ENCODE data around the gene LRPAP1.
"Not testable (repeated sequence)": the region's sequence is repeated elsewhere in the genome, so short reads cannot be mapped to it uniquely, and the experiment has no call there.

DNA sequence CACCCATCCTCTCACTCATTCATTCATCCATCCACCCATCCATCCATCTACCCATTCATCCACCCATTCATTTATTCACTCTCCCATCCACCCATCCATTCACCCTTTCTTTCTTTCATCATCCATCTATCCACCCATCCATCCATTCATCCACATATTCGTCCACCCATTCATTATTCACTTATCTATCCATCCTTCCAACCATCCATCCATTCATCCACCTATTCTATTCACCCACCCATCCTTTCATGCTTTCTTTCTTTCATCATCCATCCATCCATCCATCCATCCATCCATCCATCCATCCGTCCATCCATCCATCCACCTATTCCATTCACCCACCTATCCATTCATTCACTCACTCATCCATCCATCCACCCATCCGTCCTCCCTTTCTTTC is 45.8 kb upstream of the LRPAP1 start:
- TF ChIP-seq, protein P1, sequence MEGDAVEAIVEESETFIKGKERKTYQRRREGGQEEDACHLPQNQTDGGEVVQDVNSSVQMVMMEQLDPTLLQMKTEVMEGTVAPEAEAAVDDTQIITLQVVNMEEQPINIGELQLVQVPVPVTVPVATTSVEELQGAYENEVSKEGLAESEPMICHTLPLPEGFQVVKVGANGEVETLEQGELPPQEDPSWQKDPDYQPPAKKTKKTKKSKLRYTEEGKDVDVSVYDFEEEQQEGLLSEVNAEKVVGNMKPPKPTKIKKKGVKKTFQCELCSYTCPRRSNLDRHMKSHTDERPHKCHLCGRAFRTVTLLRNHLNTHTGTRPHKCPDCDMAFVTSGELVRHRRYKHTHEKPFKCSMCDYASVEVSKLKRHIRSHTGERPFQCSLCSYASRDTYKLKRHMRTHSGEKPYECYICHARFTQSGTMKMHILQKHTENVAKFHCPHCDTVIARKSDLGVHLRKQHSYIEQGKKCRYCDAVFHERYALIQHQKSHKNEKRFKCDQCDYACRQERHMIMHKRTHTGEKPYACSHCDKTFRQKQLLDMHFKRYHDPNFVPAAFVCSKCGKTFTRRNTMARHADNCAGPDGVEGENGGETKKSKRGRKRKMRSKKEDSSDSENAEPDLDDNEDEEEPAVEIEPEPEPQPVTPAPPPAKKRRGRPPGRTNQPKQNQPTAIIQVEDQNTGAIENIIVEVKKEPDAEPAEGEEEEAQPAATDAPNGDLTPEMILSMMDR (IDR thresholded peaks at IDR 0.05), result not testable (repeated sequence)
- TF ChIP-seq POLR2A, POLR2AphosphoS5 (IDR thresholded peaks at IDR 0.05): not testable (repeated sequence)

Measured in prostate gland (tissue), 2 donors.